HepG2 (cell line): Measurements from ENCODE around the gene ACACB. TPM values are rescaled to one million over a fixed set of nuclear protein-coding genes. Genes with fewer than 3 reads are reported as not detected.

ENCODE experiments used
- ATAC-seq: fragments of 200-7000 bp; cut with Tn5 transposase; 3 replicates; pipeline ENCODE4 v1.9.1; 2020; ENCODE audit warnings: mild to moderate bottlenecking, moderate library complexity
- BruUV-seq: library from RNA; stranded (reverse); fragments of 400-500 nt; replicated peaks from 2 replicates; lab custom pipeline; 2021; lab: Mats Ljungman, UMichigan
- CTCF ChIA-PET: fragments of 300-600 bp; formaldehyde crosslinking; extraction: SDS; loops from one replicate; lab custom pipeline; 2021; ENCODE audit warnings: low total read pairs, inconsistent platforms, low intra/inter-chr PET ratio; lab: Yijun Ruan, JAX
- POLR2A ChIA-PET: fragments of 350-600 bp; sonication (Branson Sonifier 250); formaldehyde crosslinking; loops from one replicate; lab custom pipeline; 2020; ENCODE audit warnings: antibody characterized with exemption, inconsistent platforms; lab: Yijun Ruan, JAX
- DNase-seq: peaks from one replicate; pipeline ENCODE4 v3.0.0-alpha.2; 2015; ENCODE audit warnings: low spot score
- FAIRE-seq: peaks from 3 replicates; lab custom pipeline; 2011; peaks lifted over from hg19 to GRCh38; lab: Jason Lieb, UNC
- H2AFZ ChIP-seq: one replicate; pipeline ENCODE4 v1.6.1; 2011; ENCODE audit warnings: low read length, inconsistent platforms
- H3K27ac ChIP-seq: fragments of 300-600 bp; 3 replicates; pipeline ENCODE4 v1.8.0; 2011; ENCODE audit warnings: mixed run types, mild to moderate bottlenecking, mixed read lengths, low read length, inconsistent platforms; ENCODE audit not compliant: insufficient read depth; ENCODE audit errors: extremely low read length
- H3K27me3 ChIP-seq, 2 experiments: fragments of 200-600 bp in 1 of 2; 2 replicates in 1 of 2; 3 replicates in 1 of 2; pipeline versions ENCODE4 v1.6.0 to v1.8.0; 2011; ENCODE audit warnings: low read length in 2 of 2, mild to moderate bottlenecking in 2 of 2, moderate library complexity in 2 of 2, inconsistent platforms in 1 of 2; ENCODE audit not compliant: insufficient read depth in 2 of 2, control insufficient read depth in 1 of 2
- H3K36me3 ChIP-seq, 2 experiments: fragments of 200-600 bp in 1 of 2; replicated peaks in 1 of 2; 2 replicates in 1 of 2; 3 replicates in 1 of 2; pipeline versions ENCODE4 v1.5.1 to v1.8.0; 2011; ENCODE audit warnings: low read length in 2 of 2, inconsistent platforms in 1 of 2; ENCODE audit not compliant: insufficient read depth in 2 of 2, control insufficient read depth in 1 of 2
- H3K4me1 ChIP-seq: 2 replicates; pipeline ENCODE4 v1.5.1; 2012; ENCODE audit warnings: low read length, inconsistent platforms; ENCODE audit not compliant: insufficient read depth
- H3K4me2 ChIP-seq: 2 replicates; pipeline ENCODE4 v1.6.0; 2011; ENCODE audit warnings: low read depth, low read length, inconsistent platforms
- H3K4me3 ChIP-seq, 3 experiments: fragments of 200-600 bp in 1 of 3; sonication (generic), shearing (Covaris generic) in 1 of 3; replicated peaks in 1 of 3; 2 replicates each; pipeline ENCODE4 v1.5.1; 2011 to 2016; ENCODE audit warnings: low read length in 3 of 3, inconsistent platforms in 2 of 3, low read depth in 2 of 3, mild to moderate bottlenecking in 2 of 3, control low read depth in 1 of 3, mixed read lengths in 1 of 3; ENCODE audit not compliant: insufficient read depth in 1 of 3
- H3K79me2 ChIP-seq: one replicate; pipeline ENCODE4 v1.6.1; 2011; ENCODE audit warnings: low read length, inconsistent platforms; ENCODE audit not compliant: insufficient read depth
- H3K9ac ChIP-seq: 2 replicates; pipeline ENCODE4 v1.6.0; 2011; ENCODE audit warnings: mild to moderate bottlenecking, low read depth, low read length, inconsistent platforms; ENCODE audit not compliant: insufficient read depth
- H3K9me3 ChIP-seq: 2 replicates; pipeline ENCODE4 v1.5.1; 2012; ENCODE audit warnings: mild to moderate bottlenecking, low read length
- H4K20me1 ChIP-seq: 2 replicates; pipeline ENCODE4 v1.6.0; 2011; ENCODE audit warnings: inconsistent platforms, mild to moderate bottlenecking, low read length, moderate library complexity; ENCODE audit not compliant: insufficient read depth
- DZIP1 ChIP-seq: sonication (generic); formaldehyde crosslinking; IDR thresholded peaks from 2 replicates; pipeline ENCODE4 v1.5.0; 2020; ENCODE audit warnings: mild to moderate bottlenecking, missing genetic modification reagents
- MAZ ChIP-seq, 2 experiments: sonication (generic) in 1 of 2; formaldehyde crosslinking in 1 of 2; IDR thresholded peaks; 2 replicates each; pipeline versions ENCODE4 v1.5.0 to v1.6.1; 2012 to 2020; ENCODE audit warnings: low read depth in 2 of 2, mild to moderate bottlenecking in 2 of 2, borderline replicate concordance in 1 of 2, improper control_type of control experiment in 1 of 2, low read length in 1 of 2, missing genetic modification reagents in 1 of 2, moderate library complexity in 1 of 2
- MTF1 ChIP-seq: sonication (generic); formaldehyde crosslinking; IDR thresholded peaks from 2 replicates; pipeline ENCODE4 v1.5.0; 2020; ENCODE audit warnings: missing genetic modification reagents
- PHF20 ChIP-seq: sonication (generic); formaldehyde crosslinking; IDR thresholded peaks from 2 replicates; pipeline ENCODE4 v1.5.0; 2020; ENCODE audit warnings: mild to moderate bottlenecking, missing genetic modification reagents
- SALL2 ChIP-seq: sonication (generic); formaldehyde crosslinking; IDR thresholded peaks from 2 replicates; pipeline ENCODE4 v1.8.1; 2023; ENCODE audit warnings: mild to moderate bottlenecking, missing genetic modification reagents, inconsistent platforms
- THYN1 ChIP-seq: sonication (generic); formaldehyde crosslinking; IDR thresholded peaks from 2 replicates; pipeline ENCODE4 v1.8.1; 2023; ENCODE audit warnings: low read depth, mild to moderate bottlenecking, moderate library complexity, missing genetic modification reagents, borderline replicate concordance
- ZNF24 ChIP-seq: fragments of 450-650 bp; IDR thresholded peaks from 2 replicates; pipeline ENCODE4 v1.6.1; 2017; ENCODE audit warnings: antibody characterized with exemption, mild to moderate bottlenecking
- ZNF33B ChIP-seq: sonication (generic); formaldehyde crosslinking; IDR thresholded peaks from 2 replicates; pipeline ENCODE4 v1.5.1; 2020; ENCODE audit warnings: mild to moderate bottlenecking, missing genetic modification reagents
- ZNF407 ChIP-seq: sonication (generic); formaldehyde crosslinking; IDR thresholded peaks from one replicate; pipeline ENCODE4 v1.5.1; 2020; ENCODE audit warnings: mild to moderate bottlenecking, missing genetic modification reagents; ENCODE audit errors: not compliant biosample characterization
- ZNF552 ChIP-seq: sonication (generic); formaldehyde crosslinking; IDR thresholded peaks from 2 replicates; pipeline ENCODE4 v1.9.0; 2022; ENCODE audit warnings: missing genetic modification reagents, mild to moderate bottlenecking, borderline replicate concordance
- ZNF816 ChIP-seq: sonication (generic); formaldehyde crosslinking; IDR thresholded peaks from 2 replicates; pipeline ENCODE4 v1.8.0; 2022; ENCODE audit warnings: missing genetic modification reagents, mild to moderate bottlenecking, borderline replicate concordance
- ZNF879 ChIP-seq: sonication (generic); formaldehyde crosslinking; IDR thresholded peaks from 2 replicates; pipeline ENCODE4 v1.8.1; 2023; ENCODE audit warnings: missing genetic modification reagents
- ZZZ3 ChIP-seq: sonication (generic); formaldehyde crosslinking; IDR thresholded peaks from 2 replicates; pipeline ENCODE4 v1.4.0; 2020; ENCODE audit warnings: missing genetic modification reagents, mild to moderate bottlenecking, borderline replicate concordance
- WGBS: methylation state at CpG from one replicate; pipeline ENCODE4 v1.1.6; 2017; ENCODE audit warnings: low lambda C conversion rate; 5-methylcytosine and 5-hydroxymethylcytosine counted together
- in situ Hi-C: cut with HindIII; loops from 2 replicates; pipeline ENCODE4 v1.10.0; 2017; ENCODE audit warnings: low pct_unique_long_range_greater_than_20kb; ENCODE audit not compliant: extremely low pct_ligation_motif_present
- intact Hi-C: fragments of 100-400 bp; cut with micrococcal nuclease; formaldehyde crosslinking; loops from one replicate; pipeline ENCODE4 v1.10.0; 2022; ENCODE audit not compliant: unreplicated experiment
- polyA plus RNA-seq, 8 experiments: library from polyadenylated mRNA; depleted of rRNA in 3 of 8; stranded (reverse) in 7 of 8; unstranded in 1 of 8; fragments of >200 nt; fragmentation: Illumina TruSeq in 4 of 8; extraction: Trizol in 4 of 8; gene quantifications; 2 replicates each; pipeline versions ENCODE4 v1.2.1 to v1.2.3, GENCODE V29; 2011 to 2016; ENCODE audit warnings: low read depth in 4 of 8, missing spikeins in 1 of 8, mixed read lengths in 1 of 8; ENCODE audit not compliant: insufficient read depth in 1 of 8
- total RNA-seq, 5 experiments: library from RNA; depleted of rRNA; stranded (reverse); fragments of >200 nt; fragmentation: Illumina TruSeq; extraction: Trizol; gene quantifications; 2 replicates each; pipeline ENCODE4 v1.2.3, GENCODE V29; 2016; ENCODE audit warnings: low read depth in 1 of 5

Gene ACACB
- total and polyA plus RNA-seq, 2 of the 13 experiments (the other 11 are each of a cell fraction or from before 2014, with no cell fraction given), result 6.2 to 8.6 TPM

DNA sequence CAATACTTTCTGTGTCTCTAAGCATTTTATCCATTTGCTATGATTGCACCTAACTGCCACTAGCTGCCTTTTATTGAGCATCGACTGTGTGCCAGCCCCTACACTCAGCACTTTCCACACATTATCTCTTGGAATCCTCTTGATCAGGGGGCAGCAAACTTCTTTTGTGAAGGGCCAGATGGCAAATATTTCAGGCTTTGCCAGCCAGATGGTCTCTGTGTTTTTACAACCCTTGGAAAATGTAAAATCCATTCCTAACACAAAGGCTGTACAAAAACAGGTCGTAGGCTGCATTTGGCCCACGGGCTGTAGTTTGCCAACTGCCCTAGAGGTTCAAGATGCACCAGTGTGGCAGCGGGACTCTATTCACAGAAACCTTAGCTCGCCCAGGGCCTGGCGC lies 173.2 kb downstream of the ACACB start (continued):
- no peak for TF ChIP-seq ZNF407 (CRISPR knock-in tag)
- no peak for TF ChIP-seq ZZZ3 (CRISPR knock-in tag)
- TF ChIP-seq MTF1 (CRISPR knock-in tag), result no peak

DNA sequence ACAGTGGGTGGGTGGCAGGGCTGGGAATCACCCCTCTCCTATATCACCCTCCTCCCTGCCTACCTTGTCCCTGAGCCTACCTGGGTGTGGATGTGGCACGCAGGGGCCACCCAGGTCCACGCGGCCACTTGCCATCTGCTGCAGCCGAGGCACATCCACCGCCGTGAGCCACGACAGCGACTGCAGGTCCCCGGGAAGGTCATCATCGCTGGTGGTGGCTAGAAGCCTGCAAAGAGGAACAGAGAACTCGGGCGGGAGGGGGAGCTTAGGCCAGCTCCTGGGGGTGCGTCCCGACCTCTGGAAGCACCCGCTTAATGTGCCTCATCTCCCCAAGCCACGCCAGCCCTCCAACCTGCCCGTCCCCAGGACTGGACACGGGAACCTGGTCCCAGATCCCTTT lies 173.7 kb downstream of the ACACB start:
- ChIA-PET CTCF (no interaction called here), POLR2A (no interaction called here)
- FAIRE-seq (no peak), DNase-seq (no peak), ATAC-seq (no peak)
- no peak overlapping the region for H3K9ac ChIP-seq
- intact Hi-C loops (no loop called here), in situ Hi-C loops (no loop called here)
- no peak overlapping the region for H3K4me2 ChIP-seq
- H3K4me1 ChIP-seq, result peaks cover 7% of the 10 kb centered on the region
- 77% methylated on average over 18 of the region's 18 CpGs for WGBS
- no peak overlapping the region for H3K27ac ChIP-seq
- BruUV-seq, result no TSS peak
- no peak overlapping the region for H3K4me3 ChIP-seq
- H3K9me3 ChIP-seq, result no peaks in the 10 kb centered on the region
- H3K79me2 ChIP-seq, result no peaks in the 10 kb centered on the region
- H4K20me1 ChIP-seq, result no peaks in the 10 kb centered on the region
- peaks cover 0 to 4% of the 10 kb centered on the region in 2 experiments; a peak in 1 of 5 replicates for H3K27me3 ChIP-seq
- H2AFZ ChIP-seq, result no peak overlapping the region
- H3K36me3 ChIP-seq, result no peaks in the 10 kb centered on the region
- TF ChIP-seq THYN1 (no peak), DZIP1 (CRISPR knock-in tag) (no peak), ZNF33B (CRISPR knock-in tag) (no peak), ZNF879 (CRISPR knock-in tag) (no peak), ZNF816 (CRISPR knock-in tag) (no peak), ZNF24 (no peak), SALL2 (CRISPR knock-in tag) (no peak), ZNF552 (CRISPR knock-in tag) (no peak), PHF20 (CRISPR knock-in tag) (no peak), MAZ (IDR thresholded peaks at IDR 0.05; ENCODE audit: borderline replicate concordance, low read depth, low read length) (no peak), MAZ (CRISPR knock-in tag; IDR thresholded peaks at IDR 0.05; ENCODE audit: low read depth) (no peak)
